Liver (tissue), 9 donors: ENCODE results near the gene MYBPH. TPM values are rescaled to one million over a fixed set of nuclear protein-coding genes. Genes with fewer than 3 reads are reported as not detected.

Experiments used
- DNase-seq: peaks from one replicate; pipeline ENCODE4 v3.0.0-alpha.2; 2017; ENCODE audit warnings: low spot score
- H3K27ac ChIP-seq, 2 donors: one replicate each; pipeline ENCODE4 v1.7.0; 2013; ENCODE audit warnings: inconsistent platforms in 2 of 2, low read length in 2 of 2, control low read depth in 1 of 2, low read depth in 1 of 2, mild to moderate bottlenecking in 1 of 2
- H3K27me3 ChIP-seq, 4 donors: one replicate each; pipeline versions ENCODE4 v1.6.1 to v1.7.0; 2013; ENCODE audit warnings: low read length in 3 of 4, inconsistent platforms in 1 of 4, mild to moderate bottlenecking in 1 of 4, moderate library complexity in 1 of 4; ENCODE audit not compliant: control insufficient read depth in 4 of 4, insufficient read depth in 4 of 4
- H3K36me3 ChIP-seq, 4 donors: one replicate each; pipeline versions ENCODE4 v1.6.1 to v1.7.0; 2013; ENCODE audit warnings: low read length in 3 of 4, mild to moderate bottlenecking in 3 of 4, low read depth in 1 of 4, moderate library complexity in 1 of 4; ENCODE audit not compliant: control insufficient read depth in 4 of 4, insufficient read depth in 3 of 4
- H3K4me1 ChIP-seq, 4 donors: one replicate each; pipeline versions ENCODE4 v1.6.1 to v1.7.0; 2013; ENCODE audit warnings: low read length in 3 of 4, mild to moderate bottlenecking in 3 of 4, moderate library complexity in 1 of 4; ENCODE audit not compliant: control insufficient read depth in 4 of 4, insufficient read depth in 4 of 4
- H3K4me3 ChIP-seq, 3 donors: one replicate each; pipeline versions ENCODE4 v1.6.1 to v1.7.0; 2013; ENCODE audit warnings: low read length in 3 of 3, control low read depth in 1 of 3, low read depth in 1 of 3, mild to moderate bottlenecking in 1 of 3
- H3K9ac ChIP-seq, 2 donors: one replicate each; pipeline ENCODE4 v1.7.0; 2013; ENCODE audit warnings: low read length in 2 of 2, mild to moderate bottlenecking in 2 of 2, moderate library complexity in 2 of 2, control low read depth in 1 of 2, low read depth in 1 of 2
- H3K9me3 ChIP-seq, 4 donors: one replicate each; pipeline versions ENCODE4 v1.6.1 to v1.7.0; 2013; ENCODE audit warnings: low read length in 3 of 4; ENCODE audit not compliant: control insufficient read depth in 4 of 4
- ATF3 ChIP-seq: IDR thresholded peaks from 2 replicates; pipeline ENCODE4 v1.6.1; 2016; ENCODE audit warnings: antibody characterized with exemption
- CTCF ChIP-seq: fragments of 150-350 bp; IDR thresholded peaks from 2 replicates; pipeline ENCODE4 v1.5.1; 2017; ENCODE audit warnings: improper control_type of control experiment, low read depth, low read length; ENCODE audit not compliant: missing input control
- EGR1 ChIP-seq, 2 donors: IDR thresholded peaks; 2 replicates each; pipeline ENCODE4 v1.6.1; 2016 to 2018; ENCODE audit warnings: antibody characterized with exemption in 2 of 2, low read depth in 2 of 2
- FOXA1 ChIP-seq: IDR thresholded peaks from 2 replicates; pipeline ENCODE4 v1.6.1; 2016; ENCODE audit warnings: antibody characterized with exemption
- FOXA2 ChIP-seq: IDR thresholded peaks from 2 replicates; pipeline ENCODE4 v1.6.1; 2016; ENCODE audit warnings: antibody characterized with exemption
- GABPA ChIP-seq, 2 donors: IDR thresholded peaks in 1 of 2; conservative IDR thresholded peaks in 1 of 2; 2 replicates each; pipeline ENCODE4 v1.6.1; 2016; ENCODE audit warnings: antibody characterized with exemption in 2 of 2, mild to moderate bottlenecking in 1 of 2, moderate library complexity in 1 of 2
- HNF4A ChIP-seq, 2 donors: conservative IDR thresholded peaks; 2 replicates each; pipeline ENCODE4 v1.6.1; 2016; ENCODE audit warnings: antibody characterized with exemption in 2 of 2, mild to moderate bottlenecking in 2 of 2
- HNF4G ChIP-seq: IDR thresholded peaks from 2 replicates; pipeline ENCODE4 v1.6.1; 2016; ENCODE audit warnings: antibody characterized with exemption
- MAX ChIP-seq: IDR thresholded peaks from 2 replicates; pipeline ENCODE4 v1.6.1; 2016; ENCODE audit warnings: antibody characterized with exemption
- NR2F2 ChIP-seq: IDR thresholded peaks from 2 replicates; pipeline ENCODE4 v1.6.1; 2016; ENCODE audit warnings: antibody characterized with exemption
- RAD21 ChIP-seq, 2 donors: IDR thresholded peaks; 2 replicates each; pipeline ENCODE4 v1.6.1; 2016; ENCODE audit warnings: antibody characterized with exemption in 2 of 2, mild to moderate bottlenecking in 2 of 2
- REST ChIP-seq: IDR thresholded peaks from 2 replicates; pipeline ENCODE4 v1.6.1; 2016; ENCODE audit warnings: antibody characterized with exemption, mild to moderate bottlenecking
- RXRA ChIP-seq, 2 donors: IDR thresholded peaks; 2 replicates each; pipeline ENCODE4 v1.6.1; 2017 to 2018; ENCODE audit warnings: antibody characterized with exemption in 2 of 2, mild to moderate bottlenecking in 1 of 2
- SP1 ChIP-seq: IDR thresholded peaks from 2 replicates; pipeline ENCODE4 v1.6.1; 2018; ENCODE audit warnings: antibody characterized with exemption, mild to moderate bottlenecking
- YY1 ChIP-seq: IDR thresholded peaks from 2 replicates; pipeline ENCODE4 v1.6.1; 2016; ENCODE audit warnings: antibody characterized with exemption, mild to moderate bottlenecking
- ZBTB33 ChIP-seq: IDR thresholded peaks from 2 replicates; pipeline ENCODE4 v1.6.1; 2016; ENCODE audit warnings: antibody characterized with exemption
- WGBS: extraction: QIAGEN DNeasy Blood & Tissue Kit; methylation state at CpG from one replicate; pipeline ENCODE4 v1.1.7; 2013; 5-methylcytosine and 5-hydroxymethylcytosine counted together
- polyA plus RNA-seq, 2 donors: library from polyadenylated mRNA; stranded (reverse) in 1 of 2; unstranded in 1 of 2; fragments of 200-250 nt in 1 of 2; fragments of >200 nt in 1 of 2; fragmentation: Nextera tagmentation in 1 of 2; extraction: Ambion mirVana in 1 of 2; gene quantifications; one replicate each; pipeline versions ENCODE4 v1.2.1 to v1.2.3, GENCODE V29; 2013 to 2015
- total RNA-seq, 2 donors: library from RNA; depleted of rRNA; stranded (reverse); fragments of >200 nt; gene quantifications; one replicate each; pipeline ENCODE4 v1.2.3, GENCODE V29; 2014
- donor health status: healthy.
- donor health status: healthy.
- donor health status: healthy.
- donor health status: healthy.
- donor health status: healthy.

MYBPH gene
- total and polyA plus RNA-seq, 4 donors: 0.09 TPM; not detected in 3

- Histone ChIP-seq H3K27me3 (no peaks in the 10 kb centered on the region), H3K9me3 (no peaks in the 10 kb centered on the region), H3K27ac (no peak overlapping the region), H3K9ac (no peak overlapping the region), H3K36me3 (no peaks in the 10 kb centered on the region), H3K4me3 (no peak overlapping the region), H3K4me1 (no peaks in the 10 kb centered on the region)
- TF ChIP-seq ZBTB33 (no peak), GABPA (IDR thresholded peaks at IDR 0.05 in 1 of 2, conservative IDR thresholded peaks at IDR 0.05 in 1 of 2) (no peak)
- DNase-seq: no peak
- 95% methylated on average over 2 of the region's 2 CpGs for WGBS
Measured at GRCh38 chr1:203146042-203146369, 29.6 kb downstream of the MYBPH start.

GRCh38 chr1:203145321-203146041 lies 30.1 kb downstream of the MYBPH start:
- 94% methylated on average over 13 of the region's 13 CpGs for WGBS
- no peak for TF ChIP-seq REST
- no peak for TF ChIP-seq HNF4A (conservative IDR thresholded peaks at IDR 0.05)
- no peak for TF ChIP-seq FOXA1
- no peak for TF ChIP-seq MAX
- TF ChIP-seq ATF3: no peak
- no peak for TF ChIP-seq CTCF
- no peak for TF ChIP-seq NR2F2
- no peak for TF ChIP-seq RAD21 (IDR thresholded peaks at IDR 0.05)
- TF ChIP-seq SP1: no peak
- no peak for TF ChIP-seq EGR1 (IDR thresholded peaks at IDR 0.05; ENCODE audit: low read depth in 2 of 2)
- no peak for TF ChIP-seq RXRA (IDR thresholded peaks at IDR 0.05)
- TF ChIP-seq GABPA (IDR thresholded peaks at IDR 0.05 in 1 of 2, conservative IDR thresholded peaks at IDR 0.05 in 1 of 2): no peak
- no peak for TF ChIP-seq YY1
- TF ChIP-seq HNF4G: no peak
- TF ChIP-seq ZBTB33: no peak
- TF ChIP-seq FOXA2: no peak
- H3K27ac ChIP-seq: no peak overlapping the region
- no peak for DNase-seq
- H3K9ac ChIP-seq: no peak overlapping the region
- H3K9me3 ChIP-seq: no peaks in the 10 kb centered on the region
- no peaks in the 10 kb centered on the region for H3K27me3 ChIP-seq
- no peaks in the 10 kb centered on the region for H3K4me1 ChIP-seq
- H3K36me3 ChIP-seq: no peaks in the 10 kb centered on the region
- H3K4me3 ChIP-seq: no peak overlapping the region
